NB4 (cell line): ENCODE data around the gene PAQR3.

ENCODE experiments used
- CTCF ChIP-seq: IDR thresholded peaks from one replicate; pipeline ENCODE4 v1.5.1; 2012; ENCODE audit warnings: low read depth, low read length
- POLR2A ChIP-seq: IDR thresholded peaks from 2 replicates; pipeline ENCODE4 v1.6.1; 2011; ENCODE audit warnings: mild to moderate bottlenecking; ENCODE audit not compliant: insufficient read length; ENCODE audit errors: extremely low read depth

GRCh38 chr4:78902298-78902697 lies 36.9 kb downstream of the PAQR3 start:
- TF ChIP-seq CTCF (no peak), POLR2A (no peak)
